ENCODE measurements around the gene APOLD1.
"Not testable (repeated sequence)": the region's sequence is repeated elsewhere in the genome, so short reads cannot be mapped to it uniquely, and the experiment has no call there.

The APOLD1 gene

GRCh38 chr12:12839003-12839395, 53.5 kb downstream of the APOLD1 start:
- DNase-seq: no peak

- not testable (repeated sequence) for DNase-seq
Measured at GRCh38 chr12:12839439-12839838, 54.0 kb downstream of the APOLD1 start.

- no peak for DNase-seq
Measured at GRCh38 chr12:12839873-12840579, 54.6 kb downstream of the APOLD1 start.

GRCh38 chr12:12840580-12840899, 55.1 kb downstream of the APOLD1 start:
- DNase-seq: no peak

All from anterior cingulate cortex (tissue), 58 donors.